Measurements from ENCODE around the gene COPS9.

Gene COPS9

GRCh38 chr2:240105982-240106381 lies 30.1 kb downstream of the COPS9 start:
- Histone ChIP-seq H3K27me3 (ENCODE audit: insufficient read depth, insufficient read length) (peaks cover 4% of the 10 kb centered on the region), H3K4me3 (ENCODE audit: insufficient read length, low read depth) (no peak overlapping the region), H3K4me1 (ENCODE audit: insufficient read depth, insufficient read length) (peaks cover 4% of the 10 kb centered on the region), H3K36me3 (ENCODE audit: insufficient read depth, insufficient read length, low read length) (no peaks in the 10 kb centered on the region), H3K9me3 (ENCODE audit: insufficient read depth, low read length) (no peaks in the 10 kb centered on the region), H3K9ac (ENCODE audit: insufficient read length, low read depth) (no peak overlapping the region)
- DNase-seq (ENCODE audit: low read depth, low spot score) = no peak
- TF ChIP-seq ZNF274 (IDR thresholded peaks at IDR 0.05; ENCODE audit: low read depth, low read length) = no peak
- no peak for TF ChIP-seq YY1 (IDR thresholded peaks at IDR 0.05; ENCODE audit: insufficient read depth, insufficient read length)
- no peak for TF ChIP-seq SUZ12 (IDR thresholded peaks at IDR 0.05; ENCODE audit: extremely low read depth, insufficient read depth, insufficient read length)

GRCh38 chr2:240103136-240103535 lies 33.0 kb downstream of the COPS9 start:
- DNase-seq (ENCODE audit: low read depth, low spot score) = no peak
- Histone ChIP-seq H3K9ac (ENCODE audit: insufficient read length, low read depth) (no peak overlapping the region), H3K4me3 (ENCODE audit: insufficient read length, low read depth) (no peak overlapping the region), H3K36me3 (ENCODE audit: insufficient read depth, insufficient read length, low read length) (no peaks in the 10 kb centered on the region), H3K9me3 (ENCODE audit: insufficient read depth, low read length) (no peaks in the 10 kb centered on the region), H3K27me3 (ENCODE audit: insufficient read depth, insufficient read length) (no peaks in the 10 kb centered on the region), H3K4me1 (ENCODE audit: insufficient read depth, insufficient read length) (peaks cover 4% of the 10 kb centered on the region)
- TF ChIP-seq YY1 (IDR thresholded peaks at IDR 0.05; ENCODE audit: insufficient read depth, insufficient read length) (no peak), SUZ12 (IDR thresholded peaks at IDR 0.05; ENCODE audit: extremely low read depth, insufficient read depth, insufficient read length) (no peak), ZNF274 (IDR thresholded peaks at IDR 0.05; ENCODE audit: low read depth, low read length) (no peak)

DNA sequence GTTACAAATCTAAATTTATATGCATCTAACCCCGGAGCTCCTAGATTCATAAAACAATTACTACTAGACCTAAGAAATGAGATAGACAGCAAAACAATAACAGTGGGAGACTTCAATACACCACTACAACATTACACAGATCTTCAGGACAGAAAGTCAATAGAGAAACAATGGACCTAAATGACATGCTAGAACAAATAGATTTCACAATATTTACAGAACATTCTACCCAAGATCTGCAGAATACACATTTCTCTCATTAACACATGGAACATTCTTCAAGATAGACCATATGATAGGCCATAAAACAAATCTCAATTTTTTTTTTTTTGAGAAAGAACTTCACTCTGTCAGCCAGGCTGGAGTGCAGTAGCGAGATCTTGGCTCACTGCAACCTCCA lies 37.8 kb downstream of the COPS9 start:
- Histone ChIP-seq H3K4me3 (ENCODE audit: insufficient read length, low read depth) (no peak overlapping the region), H3K27me3 (ENCODE audit: insufficient read depth, insufficient read length) (peaks cover 18% of the 10 kb centered on the region), H3K9me3 (ENCODE audit: insufficient read depth, low read length) (no peaks in the 10 kb centered on the region; the same call in 1 of the 2 replicates), H3K4me1 (ENCODE audit: insufficient read depth, insufficient read length) (no peaks in the 10 kb centered on the region), H3K36me3 (ENCODE audit: insufficient read depth, insufficient read length, low read length) (no peaks in the 10 kb centered on the region), H3K9ac (ENCODE audit: insufficient read length, low read depth) (no peak overlapping the region)
- TF ChIP-seq SUZ12 (IDR thresholded peaks at IDR 0.05; ENCODE audit: extremely low read depth, insufficient read depth, insufficient read length) (no peak), ZNF274 (IDR thresholded peaks at IDR 0.05; ENCODE audit: low read depth, low read length) (no peak), YY1 (IDR thresholded peaks at IDR 0.05; ENCODE audit: insufficient read depth, insufficient read length) (no peak)
- no peak for DNase-seq (ENCODE audit: low read depth, low spot score)

GRCh38 chr2:240095556-240096523 lies 40.3 kb downstream of the COPS9 start:
- peak overlapping the region; percentile 69 for H3K9ac ChIP-seq (ENCODE audit: insufficient read length, low read depth)
- no peaks in the 10 kb centered on the region for H3K4me1 ChIP-seq (ENCODE audit: insufficient read depth, insufficient read length)
- TF ChIP-seq ZNF274 (IDR thresholded peaks at IDR 0.05; ENCODE audit: low read depth, low read length) (no peak), SUZ12 (IDR thresholded peaks at IDR 0.05; ENCODE audit: extremely low read depth, insufficient read depth, insufficient read length) (no peak), YY1 (IDR thresholded peaks at IDR 0.05; ENCODE audit: insufficient read depth, insufficient read length) (no peak)
- peaks cover 18% of the 10 kb centered on the region for H3K27me3 ChIP-seq (ENCODE audit: insufficient read depth, insufficient read length)
- H3K4me3 ChIP-seq (ENCODE audit: insufficient read length, low read depth) = peak overlapping the region; percentile 54
- H3K9me3 ChIP-seq (ENCODE audit: insufficient read depth, low read length) = no peaks in the 10 kb centered on the region; the same call in 1 of the 2 replicates
- H3K36me3 ChIP-seq (ENCODE audit: insufficient read depth, insufficient read length, low read length) = no peaks in the 10 kb centered on the region
- no peak for DNase-seq (ENCODE audit: low read depth, low spot score)

- peaks cover 16% of the 10 kb centered on the region; the same call in 1 of the 2 replicates for H3K9me3 ChIP-seq (ENCODE audit: insufficient read depth, low read length)
- H3K4me1 ChIP-seq (ENCODE audit: insufficient read depth, insufficient read length) = peaks cover 3% of the 10 kb centered on the region
- H3K36me3 ChIP-seq (ENCODE audit: insufficient read depth, insufficient read length, low read length) = no peaks in the 10 kb centered on the region
- H3K4me3 ChIP-seq (ENCODE audit: insufficient read length, low read depth) = no peak overlapping the region
- no peak overlapping the region for H3K9ac ChIP-seq (ENCODE audit: insufficient read length, low read depth)
- TF ChIP-seq ZNF274 (IDR thresholded peaks at IDR 0.05; ENCODE audit: low read depth, low read length) (no peak), YY1 (IDR thresholded peaks at IDR 0.05; ENCODE audit: insufficient read depth, insufficient read length) (no peak), SUZ12 (IDR thresholded peaks at IDR 0.05; ENCODE audit: extremely low read depth, insufficient read depth, insufficient read length) (no peak)
- H3K27me3 ChIP-seq (ENCODE audit: insufficient read depth, insufficient read length) = peaks cover under 1% of the 10 kb centered on the region
- no peak for DNase-seq (ENCODE audit: low read depth, low spot score)
Measured at GRCh38 chr2:240089306-240089705, 46.8 kb downstream of the COPS9 start.

DNA sequence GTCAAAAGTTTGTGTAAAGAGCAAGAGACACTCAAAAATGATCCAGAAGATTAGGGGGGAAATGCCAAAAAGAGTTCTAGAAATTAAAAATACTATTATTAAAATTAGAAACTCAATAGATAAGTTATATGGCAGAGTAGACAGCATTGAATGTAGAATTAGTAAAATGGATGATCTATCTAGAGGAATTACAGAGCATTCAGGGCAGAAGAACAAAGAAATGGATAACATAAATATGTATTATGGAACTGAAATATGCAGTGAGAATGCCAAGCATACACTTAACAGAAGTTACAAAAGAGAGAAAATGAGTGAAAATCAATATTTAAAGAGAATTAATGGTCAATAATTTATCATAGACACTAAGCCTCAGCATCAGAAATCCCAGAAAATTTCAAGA lies 49.5 kb downstream of the COPS9 start:
- Histone ChIP-seq H3K27me3 (ENCODE audit: insufficient read depth, insufficient read length) (no peaks in the 10 kb centered on the region), H3K9ac (ENCODE audit: insufficient read length, low read depth) (no peak overlapping the region), H3K9me3 (ENCODE audit: insufficient read depth, low read length) (peaks cover 16% of the 10 kb centered on the region; the same call in 1 of the 2 replicates), H3K4me1 (ENCODE audit: insufficient read depth, insufficient read length) (peaks cover 3% of the 10 kb centered on the region), H3K36me3 (ENCODE audit: insufficient read depth, insufficient read length, low read length) (no peaks in the 10 kb centered on the region), H3K4me3 (ENCODE audit: insufficient read length, low read depth) (no peak overlapping the region)
- DNase-seq (ENCODE audit: low read depth, low spot score) = no peak
- TF ChIP-seq SUZ12 (IDR thresholded peaks at IDR 0.05; ENCODE audit: extremely low read depth, insufficient read depth, insufficient read length) (no peak), YY1 (IDR thresholded peaks at IDR 0.05; ENCODE audit: insufficient read depth, insufficient read length) (no peak), ZNF274 (IDR thresholded peaks at IDR 0.05; ENCODE audit: low read depth, low read length) (no peak)

Measured in NT2/D1 (cell line).